ENCODE measurements around the gene PROX1. TPM values are rescaled to one million over a fixed set of nuclear protein-coding genes. Genes with fewer than 3 reads are reported as not detected.

PROX1 gene
- total RNA-seq, 1 donor from 2014 or later, result 80.6 TPM

- H3K36me3 ChIP-seq, result no peaks in the 10 kb centered on the region
- no peaks in the 10 kb centered on the region for H3K4me1 ChIP-seq
- intact Hi-C loops (cut with micrococcal nuclease), result no loop called here
- H3K9me3 ChIP-seq (replicated peaks), result no peaks in the 10 kb centered on the region
- no peak for TF ChIP-seq CTCF (IDR thresholded peaks at IDR 0.05; ENCODE audit: borderline replicate concordance)
- H3K27ac ChIP-seq (replicated peaks), result no peak overlapping the region
- no peak overlapping the region for H3K4me3 ChIP-seq
- no peaks in the 10 kb centered on the region for H3K27me3 ChIP-seq (ENCODE audit: low read depth)
- no peak for DNase-seq
Measured at GRCh38 chr1:213947200-213947801, 40.5 kb upstream of the PROX1 start.

- no peak overlapping the region for H3K4me3 ChIP-seq
- no peaks in the 10 kb centered on the region for H3K4me1 ChIP-seq
- no peak for TF ChIP-seq CTCF (IDR thresholded peaks at IDR 0.05; ENCODE audit: borderline replicate concordance)
- no peaks in the 10 kb centered on the region for H3K36me3 ChIP-seq
- no peaks in the 10 kb centered on the region for H3K27me3 ChIP-seq (ENCODE audit: low read depth)
- no peak overlapping the region for H3K27ac ChIP-seq (replicated peaks)
- intact Hi-C loops (cut with micrococcal nuclease), result no loop called here
- DNase-seq, result no peak
- H3K9me3 ChIP-seq (replicated peaks), result no peaks in the 10 kb centered on the region
Measured at GRCh38 chr1:213951876-213952275, 35.9 kb upstream of the PROX1 start.

GRCh38 chr1:213953806-213954205 is 34.0 kb upstream of the PROX1 start:
- H3K4me3 ChIP-seq, result no peak overlapping the region
- no peak overlapping the region for H3K27ac ChIP-seq (replicated peaks)
- no peaks in the 10 kb centered on the region for H3K36me3 ChIP-seq
- DNase-seq, result no peak
- no peaks in the 10 kb centered on the region for H3K4me1 ChIP-seq
- no peak for TF ChIP-seq CTCF (IDR thresholded peaks at IDR 0.05; ENCODE audit: borderline replicate concordance)
- no peaks in the 10 kb centered on the region for H3K27me3 ChIP-seq (ENCODE audit: low read depth)
- H3K9me3 ChIP-seq (replicated peaks), result no peaks in the 10 kb centered on the region
- intact Hi-C loops (cut with micrococcal nuclease), result no loop called here

- intact Hi-C loops (cut with micrococcal nuclease), result no loop called here
- Histone ChIP-seq H3K9me3 (replicated peaks) (no peaks in the 10 kb centered on the region), H3K27ac (replicated peaks) (no peak overlapping the region), H3K36me3 (no peaks in the 10 kb centered on the region), H3K4me3 (no peak overlapping the region), H3K4me1 (no peaks in the 10 kb centered on the region), H3K27me3 (ENCODE audit: low read depth) (no peaks in the 10 kb centered on the region)
- no peak for TF ChIP-seq CTCF (IDR thresholded peaks at IDR 0.05; ENCODE audit: borderline replicate concordance)
- no peak for DNase-seq
Measured at GRCh38 chr1:213956295-213956770, 31.4 kb upstream of the PROX1 start.

- no peaks in the 10 kb centered on the region for H3K9me3 ChIP-seq (replicated peaks)
- no peak for DNase-seq
- H3K4me3 ChIP-seq, result no peak overlapping the region
- no peaks in the 10 kb centered on the region for H3K4me1 ChIP-seq
- H3K36me3 ChIP-seq, result no peaks in the 10 kb centered on the region
- H3K27ac ChIP-seq (replicated peaks), result no peak overlapping the region
- no peaks in the 10 kb centered on the region for H3K27me3 ChIP-seq (ENCODE audit: low read depth)
- no peak for TF ChIP-seq CTCF (IDR thresholded peaks at IDR 0.05; ENCODE audit: borderline replicate concordance)
- intact Hi-C loops (cut with micrococcal nuclease), result no loop called here
Measured at GRCh38 chr1:213958346-213958745, 29.4 kb upstream of the PROX1 start.

Data from left ventricle myocardium inferior (tissue), 1 donor.